SK-N-SH (cell line): Measurements from ENCODE around the gene ITPA. TPM values are rescaled to one million over a fixed set of nuclear protein-coding genes. Genes with fewer than 3 reads are reported as not detected.

Source experiments
- CTCF ChIA-PET: fragments of 300-600, 350-600 bp; formaldehyde crosslinking; extraction: SDS; loops from one replicate; lab custom pipeline; 2021; lab: Yijun Ruan, JAX
- POLR2A ChIA-PET: fragments of 350-600 bp; sonication (Branson Sonifier 250); formaldehyde crosslinking; extraction: SDS; loops from one replicate; lab custom pipeline; 2020; ENCODE audit warnings: antibody characterized with exemption, inconsistent platforms; lab: Yijun Ruan, JAX
- DNase-seq: peaks from one replicate; pipeline ENCODE4 v3.0.0; 2012
- H2AFZ ChIP-seq: fragments of 200-600 bp; sonication (generic); 2 replicates; pipeline ENCODE4 v1.8.1; 2016; ENCODE audit warnings: antibody characterized with exemption, mild to moderate bottlenecking, low read depth
- H3F3A ChIP-seq: fragments of 200-600 bp; sonication (generic); replicated peaks from 2 replicates; pipeline ENCODE3; 2016; ENCODE audit warnings: antibody characterized with exemption, mild to moderate bottlenecking; ENCODE audit not compliant: insufficient read depth
- H3K27ac ChIP-seq, 2 experiments: fragments of 200-500 bp in 1 of 2; fragments of 200-600 bp in 1 of 2; sonication (Bioruptor generic) in 1 of 2; sonication (generic), shearing (Covaris generic) in 1 of 2; 2 replicates each; pipeline versions ENCODE4 v1.5.1 to v1.6.1; 2014 to 2016; ENCODE audit warnings: low read depth in 2 of 2, inconsistent platforms in 1 of 2, low read length in 1 of 2, mild to moderate bottlenecking in 1 of 2, mixed read lengths in 1 of 2
- H3K27me3 ChIP-seq: fragments of 200-600 bp; sonication (generic), shearing (Covaris generic); 2 replicates; pipeline ENCODE4 v1.6.1; 2016; ENCODE audit warnings: mixed run types; ENCODE audit not compliant: insufficient read depth
- H3K36me3 ChIP-seq, 2 experiments: fragments of 200-500 bp in 1 of 2; fragments of 200-600 bp in 1 of 2; sonication (Bioruptor generic) in 1 of 2; sonication (generic) in 1 of 2; replicated peaks in 1 of 2; 2 replicates each; pipeline versions ENCODE3 to v1.5.1; 2014 to 2016; ENCODE audit warnings: low read length in 1 of 2, mild to moderate bottlenecking in 1 of 2; ENCODE audit not compliant: insufficient read depth in 2 of 2, control insufficient read depth in 1 of 2
- H3K4me1 ChIP-seq, 2 experiments: fragments of 200-500 bp in 1 of 2; fragments of 200-600 bp in 1 of 2; sonication (Bioruptor generic) in 1 of 2; sonication (generic), shearing (Covaris generic) in 1 of 2; 2 replicates each; pipeline versions ENCODE4 v1.5.1 to v1.6.1; 2014 to 2016; ENCODE audit warnings: low read depth in 1 of 2, low read length in 1 of 2, mixed run types in 1 of 2; ENCODE audit not compliant: insufficient read depth in 2 of 2, control insufficient read depth in 1 of 2
- H3K4me2 ChIP-seq: fragments of 200-600 bp; sonication (generic), shearing (Covaris generic); 2 replicates; pipeline ENCODE4 v1.6.1; 2017; ENCODE audit warnings: mixed run types
- H3K4me3 ChIP-seq, 2 experiments: fragments of 200-500 bp in 1 of 2; fragments of 200-600 bp in 1 of 2; sonication (Bioruptor generic) in 1 of 2; sonication (generic), shearing (Covaris generic) in 1 of 2; 2 replicates each; pipeline versions ENCODE4 v1.5.1 to v1.8.1; 2014 to 2016; ENCODE audit warnings: low read depth in 2 of 2, inconsistent platforms in 1 of 2, low read length in 1 of 2, mild to moderate bottlenecking in 1 of 2, mixed read lengths in 1 of 2, moderate library complexity in 1 of 2
- H3K79me2 ChIP-seq: fragments of 200-600 bp; sonication (generic); 2 replicates; pipeline ENCODE4 v1.8.1; 2017; ENCODE audit warnings: mild to moderate bottlenecking; ENCODE audit not compliant: insufficient read depth
- H3K9ac ChIP-seq: fragments of 200-600 bp; sonication (generic); 2 replicates; pipeline ENCODE4 v1.6.1; 2017; ENCODE audit warnings: mixed run types
- H3K9me2 ChIP-seq: fragments of 200-600 bp; sonication (generic); 2 replicates; pipeline ENCODE4 v1.6.1; 2017; ENCODE audit warnings: mixed run types
- H3K9me3 ChIP-seq: fragments of 200-600 bp; sonication (generic); 2 replicates; pipeline ENCODE4 v1.6.1; 2017; ENCODE audit warnings: mixed run types, mild to moderate bottlenecking, moderate library complexity
- H4K20me1 ChIP-seq: fragments of 200-600 bp; sonication (generic); 2 replicates; pipeline ENCODE4 v1.6.1; 2017; ENCODE audit warnings: mild to moderate bottlenecking, mixed run types; ENCODE audit not compliant: insufficient read depth
- CHD2 ChIP-seq: fragments of 150-350 bp; IDR thresholded peaks from 2 replicates; pipeline ENCODE4 v1.6.1; 2018; ENCODE audit warnings: low read length; ENCODE audit not compliant: partially characterized antibody
- EZH2phosphoT487 ChIP-seq: fragments of 200-600 bp; sonication (generic); IDR thresholded peaks from 2 replicates; pipeline ENCODE4 v1.6.1; 2017; ENCODE audit warnings: low read depth, mixed run types, mild to moderate bottlenecking, antibody characterized with exemption, moderate library complexity, borderline replicate concordance
- FOXJ3 ChIP-seq: sonication (generic); formaldehyde crosslinking; IDR thresholded peaks from 2 replicates; pipeline ENCODE4 v1.5.1; 2020; ENCODE audit warnings: mild to moderate bottlenecking, missing genetic modification reagents
- FOXM1 ChIP-seq: IDR thresholded peaks from 2 replicates; pipeline ENCODE4 v1.4.0; 2012; ENCODE audit warnings: low read depth, mild to moderate bottlenecking
- JUND ChIP-seq: IDR thresholded peaks from 2 replicates; pipeline ENCODE4 v1.4.0; 2012
- MXI1 ChIP-seq: IDR thresholded peaks from 2 replicates; pipeline ENCODE4 v1.6.1; 2012; ENCODE audit warnings: mild to moderate bottlenecking, low read depth, low read length, improper control_type of control experiment
- NRF1 ChIP-seq: IDR thresholded peaks from 2 replicates; pipeline ENCODE4 v1.6.1; 2012; ENCODE audit warnings: low read depth, mild to moderate bottlenecking, low read length
- POLR2AphosphoS5 ChIP-seq: IDR thresholded peaks from 2 replicates; pipeline ENCODE4 v1.6.1; 2012; ENCODE audit warnings: low read depth, low read length
- RCOR1 ChIP-seq: fragments of 150-350 bp; IDR thresholded peaks from 2 replicates; pipeline ENCODE4 v1.6.1; 2017; ENCODE audit warnings: antibody characterized with exemption, low read length
- RFX5 ChIP-seq: IDR thresholded peaks from 2 replicates; pipeline ENCODE4 v1.6.1; 2012; ENCODE audit warnings: mild to moderate bottlenecking, improper control_type of control experiment, low read length
- RXRA ChIP-seq: IDR thresholded peaks from 2 replicates; pipeline ENCODE4 v1.4.0; 2012; ENCODE audit warnings: low read depth, mild to moderate bottlenecking, borderline replicate concordance
- TAF1 ChIP-seq: IDR thresholded peaks from 2 replicates; pipeline ENCODE4 v1.6.1; 2012; ENCODE audit warnings: low read depth, mild to moderate bottlenecking, low read length, moderate library complexity, borderline replicate concordance
- WGBS: methylation state at CpG from one replicate; pipeline ENCODE4 v1.1.6; 2017; ENCODE audit warnings: low lambda C conversion rate; 5-methylcytosine and 5-hydroxymethylcytosine counted together
- polyA plus RNA-seq, 3 experiments: library from polyadenylated mRNA; depleted of rRNA; stranded (reverse); fragments of >200 nt; gene quantifications; 2 replicates each; pipeline ENCODE4 v1.2.3, GENCODE V29; 2012
- TF ChIP-seq, protein P1 (sequence below): fragments of 150-350 bp; IDR thresholded peaks from 2 replicates; pipeline ENCODE4 v1.6.1; 2017; ENCODE audit warnings: antibody characterized with exemption, low read length, low read depth, borderline replicate concordance
- TF ChIP-seq, protein P2 (sequence below): IDR thresholded peaks from 2 replicates; pipeline ENCODE4 v1.4.0; 2012; ENCODE audit warnings: low read depth, borderline replicate concordance
- TF ChIP-seq, protein P3 (sequence below): IDR thresholded peaks from 2 replicates; pipeline ENCODE4 v1.4.0; 2012; ENCODE audit warnings: low read depth
- TF ChIP-seq, protein P4 (sequence below): IDR thresholded peaks from 2 replicates; pipeline ENCODE4 v1.6.1; 2012; ENCODE audit warnings: mild to moderate bottlenecking, low read depth, low read length, moderate library complexity
- TF ChIP-seq, protein P5 (sequence below): fragments of 150-350 bp; IDR thresholded peaks from 2 replicates; pipeline ENCODE4 v1.6.1; 2016; ENCODE audit warnings: mild to moderate bottlenecking, low read depth, low read length

Gene ITPA
- polyA plus RNA-seq, 1 of the 3 experiments (the other 2 are of a cell fraction): 66.7 TPM

DNA sequence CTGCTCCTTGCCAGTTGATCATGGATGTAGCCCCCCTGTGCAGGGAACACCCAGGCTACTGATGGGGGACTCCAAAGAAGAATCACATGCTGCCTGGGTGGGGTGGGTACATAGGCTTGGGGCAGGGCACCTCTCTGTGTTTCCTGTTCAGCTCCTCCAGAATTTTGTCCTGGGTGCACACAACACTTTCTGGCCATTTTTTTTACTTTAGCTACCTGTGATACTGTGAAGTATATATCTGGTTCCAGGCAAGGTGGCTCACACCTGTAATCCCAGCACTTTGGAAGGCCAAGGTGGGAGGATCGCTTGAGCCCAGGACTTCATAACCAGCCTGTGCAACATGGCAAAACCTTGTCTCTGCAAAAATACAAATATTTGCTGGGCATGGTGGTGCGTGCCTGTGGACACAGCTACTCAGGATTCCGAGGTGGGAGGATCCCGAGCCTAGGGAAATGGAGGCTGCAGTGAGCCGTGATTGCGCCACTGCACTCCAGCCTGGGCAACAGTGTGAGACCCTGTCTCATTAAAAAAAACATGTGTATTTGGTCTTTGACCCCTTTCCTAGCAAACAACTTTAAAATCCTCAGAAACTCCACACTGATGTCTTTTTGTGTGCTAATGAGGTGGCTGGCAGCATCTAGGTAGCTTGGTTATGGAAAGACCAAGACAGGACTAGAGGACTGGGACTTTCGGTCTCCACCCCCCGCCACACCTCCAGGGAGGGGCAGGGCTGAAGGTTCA lies 15.6 kb downstream of the ITPA start:
- CTCF ChIA-PET: interaction anchor here (1.8 kb wide), 1 partner anchor 92 kb away, joined by 7 read pairs; no protein-coding TSS in a partner anchor

More for the DNA sequence above, 15.6 kb downstream of the ITPA start:
- Histone ChIP-seq H3K27ac (no peak overlapping the region), H3K9me3 (no peaks in the 10 kb centered on the region), H3K27me3 (no peaks in the 10 kb centered on the region), H3K4me2 (no peak overlapping the region), H3F3A (no peaks in the 10 kb centered on the region), H3K9me2 (no peaks in the 10 kb centered on the region), H3K79me2 (no peaks in the 10 kb centered on the region), H3K9ac (no peak overlapping the region), H3K4me3 (no peak overlapping the region), H2AFZ (no peak overlapping the region), H3K4me1 (no peaks in the 10 kb centered on the region), H3K36me3 (peaks cover 12 to 19% of the 10 kb centered on the region in 2 experiments), H4K20me1 (no peaks in the 10 kb centered on the region)
- TF ChIP-seq MXI1 (no peak), NRF1 (no peak), RXRA (no peak), RCOR1 (no peak), CHD2 (no peak), TAF1 (no peak), POLR2AphosphoS5 (no peak), JUND (no peak), EZH2phosphoT487 (no peak), FOXM1 (no peak), FOXJ3 (CRISPR knock-in tag) (no peak), RFX5 (no peak)
- TF ChIP-seq, protein P1, sequence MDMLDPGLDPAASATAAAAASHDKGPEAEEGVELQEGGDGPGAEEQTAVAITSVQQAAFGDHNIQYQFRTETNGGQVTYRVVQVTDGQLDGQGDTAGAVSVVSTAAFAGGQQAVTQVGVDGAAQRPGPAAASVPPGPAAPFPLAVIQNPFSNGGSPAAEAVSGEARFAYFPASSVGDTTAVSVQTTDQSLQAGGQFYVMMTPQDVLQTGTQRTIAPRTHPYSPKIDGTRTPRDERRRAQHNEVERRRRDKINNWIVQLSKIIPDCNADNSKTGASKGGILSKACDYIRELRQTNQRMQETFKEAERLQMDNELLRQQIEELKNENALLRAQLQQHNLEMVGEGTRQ: no peak
- TF ChIP-seq, protein P2, sequence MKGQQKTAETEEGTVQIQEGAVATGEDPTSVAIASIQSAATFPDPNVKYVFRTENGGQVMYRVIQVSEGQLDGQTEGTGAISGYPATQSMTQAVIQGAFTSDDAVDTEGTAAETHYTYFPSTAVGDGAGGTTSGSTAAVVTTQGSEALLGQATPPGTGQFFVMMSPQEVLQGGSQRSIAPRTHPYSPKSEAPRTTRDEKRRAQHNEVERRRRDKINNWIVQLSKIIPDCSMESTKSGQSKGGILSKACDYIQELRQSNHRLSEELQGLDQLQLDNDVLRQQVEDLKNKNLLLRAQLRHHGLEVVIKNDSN: no peak
- TF ChIP-seq, protein P3, sequence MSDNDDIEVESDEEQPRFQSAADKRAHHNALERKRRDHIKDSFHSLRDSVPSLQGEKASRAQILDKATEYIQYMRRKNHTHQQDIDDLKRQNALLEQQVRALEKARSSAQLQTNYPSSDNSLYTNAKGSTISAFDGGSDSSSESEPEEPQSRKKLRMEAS: no peak
- TF ChIP-seq, protein P4, sequence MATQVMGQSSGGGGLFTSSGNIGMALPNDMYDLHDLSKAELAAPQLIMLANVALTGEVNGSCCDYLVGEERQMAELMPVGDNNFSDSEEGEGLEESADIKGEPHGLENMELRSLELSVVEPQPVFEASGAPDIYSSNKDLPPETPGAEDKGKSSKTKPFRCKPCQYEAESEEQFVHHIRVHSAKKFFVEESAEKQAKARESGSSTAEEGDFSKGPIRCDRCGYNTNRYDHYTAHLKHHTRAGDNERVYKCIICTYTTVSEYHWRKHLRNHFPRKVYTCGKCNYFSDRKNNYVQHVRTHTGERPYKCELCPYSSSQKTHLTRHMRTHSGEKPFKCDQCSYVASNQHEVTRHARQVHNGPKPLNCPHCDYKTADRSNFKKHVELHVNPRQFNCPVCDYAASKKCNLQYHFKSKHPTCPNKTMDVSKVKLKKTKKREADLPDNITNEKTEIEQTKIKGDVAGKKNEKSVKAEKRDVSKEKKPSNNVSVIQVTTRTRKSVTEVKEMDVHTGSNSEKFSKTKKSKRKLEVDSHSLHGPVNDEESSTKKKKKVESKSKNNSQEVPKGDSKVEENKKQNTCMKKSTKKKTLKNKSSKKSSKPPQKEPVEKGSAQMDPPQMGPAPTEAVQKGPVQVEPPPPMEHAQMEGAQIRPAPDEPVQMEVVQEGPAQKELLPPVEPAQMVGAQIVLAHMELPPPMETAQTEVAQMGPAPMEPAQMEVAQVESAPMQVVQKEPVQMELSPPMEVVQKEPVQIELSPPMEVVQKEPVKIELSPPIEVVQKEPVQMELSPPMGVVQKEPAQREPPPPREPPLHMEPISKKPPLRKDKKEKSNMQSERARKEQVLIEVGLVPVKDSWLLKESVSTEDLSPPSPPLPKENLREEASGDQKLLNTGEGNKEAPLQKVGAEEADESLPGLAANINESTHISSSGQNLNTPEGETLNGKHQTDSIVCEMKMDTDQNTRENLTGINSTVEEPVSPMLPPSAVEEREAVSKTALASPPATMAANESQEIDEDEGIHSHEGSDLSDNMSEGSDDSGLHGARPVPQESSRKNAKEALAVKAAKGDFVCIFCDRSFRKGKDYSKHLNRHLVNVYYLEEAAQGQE: no peak
- TF ChIP-seq, protein P5, sequence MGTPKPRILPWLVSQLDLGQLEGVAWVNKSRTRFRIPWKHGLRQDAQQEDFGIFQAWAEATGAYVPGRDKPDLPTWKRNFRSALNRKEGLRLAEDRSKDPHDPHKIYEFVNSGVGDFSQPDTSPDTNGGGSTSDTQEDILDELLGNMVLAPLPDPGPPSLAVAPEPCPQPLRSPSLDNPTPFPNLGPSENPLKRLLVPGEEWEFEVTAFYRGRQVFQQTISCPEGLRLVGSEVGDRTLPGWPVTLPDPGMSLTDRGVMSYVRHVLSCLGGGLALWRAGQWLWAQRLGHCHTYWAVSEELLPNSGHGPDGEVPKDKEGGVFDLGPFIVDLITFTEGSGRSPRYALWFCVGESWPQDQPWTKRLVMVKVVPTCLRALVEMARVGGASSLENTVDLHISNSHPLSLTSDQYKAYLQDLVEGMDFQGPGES: no peak
- POLR2A ChIA-PET: no interaction called here
- DNase-seq: no peak
- WGBS: 93% methylated on average over 8 of the region's 8 CpGs
